CD14-positive monocyte (primary cell): ENCODE measurements around the gene SZT2. TPM values are rescaled to one million over a fixed set of nuclear protein-coding genes. Genes with fewer than 3 reads are reported as not detected.
A peak's percentile ranks its signal among the peaks of the same experiment; 100 is the strongest.

Experiments
- DNase-seq, 3 donors: peaks; one replicate each; pipeline ENCODE4 v3.0.0-alpha.2; 2011 to 2022
- H2AFZ ChIP-seq: 2 replicates; pipeline ENCODE4 v1.6.0; 2012; ENCODE audit warnings: mild to moderate bottlenecking, low read depth, low read length, inconsistent platforms; ENCODE audit not compliant: insufficient read depth, poor library complexity, severe bottlenecking
- H3K27ac ChIP-seq, 2 donors: 1 replicate in 1 of 2; 2 replicates in 1 of 2; pipeline ENCODE4 v1.5.1; 2012 to 2013; ENCODE audit warnings: low read length in 2 of 2, control low read depth in 1 of 2, inconsistent platforms in 1 of 2, low read depth in 1 of 2, mild to moderate bottlenecking in 1 of 2
- H3K27me3 ChIP-seq, 2 donors: one replicate each; pipeline versions ENCODE4 v1.6.0 to v1.6.1; 2011 to 2013; ENCODE audit warnings: low read length in 2 of 2; ENCODE audit not compliant: control insufficient read depth in 2 of 2, insufficient read depth in 2 of 2
- H3K36me3 ChIP-seq, 2 donors: replicated peaks in 1 of 2; 1 replicate in 1 of 2; 2 replicates in 1 of 2; pipeline versions ENCODE4 v1.5.1 to v1.6.1; 2012 to 2013; ENCODE audit warnings: low read length in 2 of 2, control low read depth in 1 of 2, inconsistent platforms in 1 of 2, mild to moderate bottlenecking in 1 of 2; ENCODE audit not compliant: insufficient read depth in 2 of 2, control insufficient read depth in 1 of 2
- H3K4me1 ChIP-seq, 2 donors: 1 replicate in 1 of 2; 2 replicates in 1 of 2; pipeline versions ENCODE4 v1.5.1 to v1.6.1; 2012 to 2013; ENCODE audit warnings: low read length in 2 of 2, control low read depth in 1 of 2, inconsistent platforms in 1 of 2, mild to moderate bottlenecking in 1 of 2, moderate library complexity in 1 of 2; ENCODE audit not compliant: insufficient read depth in 2 of 2, control insufficient read depth in 1 of 2
- H3K4me2 ChIP-seq: replicated peaks from 2 replicates; pipeline ENCODE3; 2012; ENCODE audit warnings: low read length, moderate library complexity, mild to moderate bottlenecking; ENCODE audit not compliant: poor library complexity, severe bottlenecking; ENCODE audit errors: extremely low read depth
- H3K4me3 ChIP-seq, 3 experiments: fragments of 200-600 bp in 1 of 3; sonication (generic) in 1 of 3; replicated peaks in 1 of 3; 1 replicate in 2 of 3; 2 replicates in 1 of 3; pipeline ENCODE4 v1.5.1; 2011 to 2013; ENCODE audit warnings: low read length in 3 of 3, mild to moderate bottlenecking in 3 of 3, control low read depth in 2 of 3, low read depth in 2 of 3, inconsistent platforms in 1 of 3, moderate library complexity in 1 of 3
- H3K79me2 ChIP-seq: 2 replicates; pipeline ENCODE4 v1.6.0; 2012; ENCODE audit warnings: mild to moderate bottlenecking, control low read depth, inconsistent platforms, low read length, moderate library complexity; ENCODE audit not compliant: insufficient read depth
- H3K9ac ChIP-seq: 2 replicates; pipeline ENCODE4 v1.6.0; 2017; ENCODE audit warnings: low read length, mild to moderate bottlenecking; ENCODE audit not compliant: insufficient read depth, poor library complexity, severe bottlenecking
- H3K9me3 ChIP-seq, 2 donors: replicated peaks in 1 of 2; 1 replicate in 1 of 2; 2 replicates in 1 of 2; pipeline versions ENCODE4 v1.5.1 to v1.6.1; 2012 to 2013; ENCODE audit warnings: low read length in 2 of 2, control low read depth in 1 of 2; ENCODE audit not compliant: control insufficient read depth in 1 of 2, insufficient read depth in 1 of 2
- H4K20me1 ChIP-seq: 2 replicates; pipeline ENCODE4 v1.6.0; 2012; ENCODE audit warnings: mild to moderate bottlenecking, low read length, control low read depth, moderate library complexity; ENCODE audit not compliant: insufficient read depth
- H3K27ac Mint-ChIP-seq, 7 donors: one replicate each; pipeline ENCODE4 v1.8.0; 2020; ENCODE audit warnings: mild to moderate bottlenecking in 7 of 7, mixed read lengths in 7 of 7, moderate library complexity in 6 of 7, inconsistent platforms in 2 of 7
- H3K27me3 Mint-ChIP-seq, 3 donors: one replicate each; pipeline ENCODE4 v1.8.0; 2021 to 2022; ENCODE audit warnings: low read depth in 3 of 3, mild to moderate bottlenecking in 3 of 3, mixed read lengths in 3 of 3, moderate library complexity in 3 of 3, inconsistent platforms in 1 of 3
- H3K36me3 Mint-ChIP-seq, 2 donors: one replicate each; pipeline ENCODE4 v1.8.0; 2020; ENCODE audit warnings: mixed read lengths in 2 of 2, inconsistent platforms in 1 of 2, mild to moderate bottlenecking in 1 of 2
- H3K4me1 Mint-ChIP-seq: one replicate; pipeline ENCODE4 v1.8.0; 2020; ENCODE audit warnings: mild to moderate bottlenecking, mixed read lengths
- H3K4me3 Mint-ChIP-seq, 2 donors: one replicate each; pipeline ENCODE4 v1.8.0; 2020; ENCODE audit warnings: mild to moderate bottlenecking in 2 of 2, mixed read lengths in 2 of 2, moderate library complexity in 1 of 2
- H3K9me3 Mint-ChIP-seq, 7 donors: one replicate each; pipeline ENCODE4 v1.8.0; 2020 to 2022; ENCODE audit warnings: mixed read lengths in 7 of 7, mild to moderate bottlenecking in 6 of 7, moderate library complexity in 6 of 7, inconsistent platforms in 2 of 7
- CTCF ChIP-seq: fragments of 200-600 bp; IDR thresholded peaks from one replicate; pipeline ENCODE4 v1.8.0; 2022; ENCODE audit warnings: antibody characterized with exemption, mild to moderate bottlenecking
- WGBS: methylation state at CpG from one replicate; pipeline ENCODE4 v1.1.5; 2013; ENCODE audit warnings: missing lambda C conversion rate; ENCODE audit not compliant: insufficient coverage; 5-methylcytosine and 5-hydroxymethylcytosine counted together
- intact Hi-C, 2 donors: fragments of 100-400 bp; cut with micrococcal nuclease; formaldehyde crosslinking; loops; one replicate each; pipeline versions ENCODE4 v1.15.0 to v1.15.1; 2023
- polyA plus RNA-seq, 3 donors: library from polyadenylated mRNA; depleted of rRNA in 1 of 3; unstranded in 2 of 3; stranded (reverse) in 1 of 3; fragments of 300-500 nt in 2 of 3; fragments of >200 nt in 1 of 3; fragmentation: Illumina TruSeq in 2 of 3; gene quantifications; 1 replicate in 2 of 3; 2 replicates in 1 of 3; pipeline ENCODE4 v1.2.3, GENCODE V29; 2012 to 2021

SZT2 gene
- polyA plus RNA-seq, 3 donors, result 2.4 to 29.9 (median 2.6) TPM

- no peak overlapping the region for H3K4me3 ChIP-seq
- H3K9ac ChIP-seq, result no peak overlapping the region
- no peak for TF ChIP-seq CTCF
- H4K20me1 ChIP-seq, result no peaks in the 10 kb centered on the region
- H3K36me3 ChIP-seq, result no peaks in the 10 kb centered on the region
- peaks cover 16% of the 10 kb centered on the region for H3K4me1 Mint-ChIP-seq
- H3K9me3 ChIP-seq, result no peaks in the 10 kb centered on the region
- peaks cover 0 to under 1% of the 10 kb centered on the region in 2 donors for H3K4me1 ChIP-seq
- DNase-seq, result no peak
- H3K79me2 ChIP-seq, result no peaks in the 10 kb centered on the region
- H3K4me2 ChIP-seq, result no peak overlapping the region
- H3K27me3 Mint-ChIP-seq, result peaks cover 0 to 5% (median 2%) of the 10 kb centered on the region in 3 donors
- H3K4me3 Mint-ChIP-seq, result no peak overlapping the region
- peak overlapping the region in 2 of 7 donors; percentile 38 to 49 for H3K27ac Mint-ChIP-seq
- H3K9me3 Mint-ChIP-seq, result no peaks in the 10 kb centered on the region
- peaks cover 4 to 7% of the 10 kb centered on the region in 2 donors for H3K36me3 Mint-ChIP-seq
- no peak overlapping the region for H2AFZ ChIP-seq
- no peak overlapping the region for H3K27ac ChIP-seq
- WGBS, result 92% methylated on average over 1 of the region's 2 CpGs
- intact Hi-C loops, result loop anchor here in 1 of 2 donors (5.0 kb wide), 1 partner anchor 35 kb away; the partner anchor contains the start of genes MED8 and SZT2
- H3K27me3 ChIP-seq, result no peaks in the 10 kb centered on the region
Observed at GRCh38 chr1:43352351-43352705, 37.4 kb upstream of the SZT2 start.

GRCh38 chr1:43352881-43353280 is 36.8 kb upstream of the SZT2 start:
- H2AFZ ChIP-seq, result no peak overlapping the region
- 8% methylated on average over 1 of the region's 3 CpGs for WGBS
- no peak overlapping the region for H3K27ac ChIP-seq
- H3K4me2 ChIP-seq, result no peak overlapping the region
- peaks cover 21% of the 10 kb centered on the region for H3K4me1 Mint-ChIP-seq
- no peak overlapping the region for H3K4me3 ChIP-seq
- H3K9me3 Mint-ChIP-seq, result no peaks in the 10 kb centered on the region
- peaks cover 4 to 6% of the 10 kb centered on the region in 2 donors for H3K4me1 ChIP-seq
- H3K27ac Mint-ChIP-seq, result peak overlapping the region in 3 of 7 donors; percentile 2 to 49 (median 35)
- no peaks in the 10 kb centered on the region for H3K27me3 ChIP-seq
- H3K27me3 Mint-ChIP-seq, result peaks cover 0 to 5% (median 2%) of the 10 kb centered on the region in 3 donors
- DNase-seq, result no peak
- TF ChIP-seq CTCF, result no peak
- no peak overlapping the region for H3K4me3 Mint-ChIP-seq
- no peaks in the 10 kb centered on the region for H3K9me3 ChIP-seq
- no peaks in the 10 kb centered on the region for H4K20me1 ChIP-seq
- H3K36me3 ChIP-seq, result no peaks in the 10 kb centered on the region
- intact Hi-C loops, result loop anchor here in 1 of 2 donors (5.0 kb wide), 1 partner anchor 34 kb away; the partner anchor contains the start of genes MED8 and SZT2
- no peaks in the 10 kb centered on the region for H3K79me2 ChIP-seq
- H3K9ac ChIP-seq, result no peak overlapping the region
- peaks cover 4 to 7% of the 10 kb centered on the region in 2 donors for H3K36me3 Mint-ChIP-seq
